Endometrium (tissue), 2 donors: ENCODE measurements around the gene KAT8.
"Not testable (repeated sequence)": the region's sequence is repeated elsewhere in the genome, so short reads cannot be mapped to it uniquely, and the experiment has no call there.

Source experiments
- FAIRE-seq: peaks from 2 replicates; lab custom pipeline; 2012; peaks lifted over from hg19 to GRCh38; lab: Jason Lieb, UNC
- donor health status: control.
- donor health status: control.

KAT8 gene

DNA sequence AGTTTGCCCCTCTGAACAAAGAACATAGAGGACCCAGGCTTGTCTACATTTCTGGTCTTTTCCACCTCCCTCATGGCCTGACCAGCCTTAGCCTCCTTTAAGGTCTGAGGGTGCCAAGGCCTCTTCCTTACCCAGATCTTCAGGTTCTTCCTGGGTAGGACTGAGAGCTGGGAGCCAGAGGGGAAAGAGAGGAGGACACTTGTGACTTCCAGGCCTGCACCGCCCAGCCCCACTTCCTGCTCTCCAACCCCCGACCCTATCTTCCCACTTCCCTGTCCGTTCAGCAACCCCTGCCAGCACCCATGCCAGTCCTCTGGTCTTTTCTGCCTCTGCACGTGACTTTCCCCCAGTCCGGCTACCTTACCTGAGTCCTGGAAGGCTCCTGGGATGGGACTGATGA lies 31.9 kb downstream of the KAT8 start:
- no peak for FAIRE-seq

DNA sequence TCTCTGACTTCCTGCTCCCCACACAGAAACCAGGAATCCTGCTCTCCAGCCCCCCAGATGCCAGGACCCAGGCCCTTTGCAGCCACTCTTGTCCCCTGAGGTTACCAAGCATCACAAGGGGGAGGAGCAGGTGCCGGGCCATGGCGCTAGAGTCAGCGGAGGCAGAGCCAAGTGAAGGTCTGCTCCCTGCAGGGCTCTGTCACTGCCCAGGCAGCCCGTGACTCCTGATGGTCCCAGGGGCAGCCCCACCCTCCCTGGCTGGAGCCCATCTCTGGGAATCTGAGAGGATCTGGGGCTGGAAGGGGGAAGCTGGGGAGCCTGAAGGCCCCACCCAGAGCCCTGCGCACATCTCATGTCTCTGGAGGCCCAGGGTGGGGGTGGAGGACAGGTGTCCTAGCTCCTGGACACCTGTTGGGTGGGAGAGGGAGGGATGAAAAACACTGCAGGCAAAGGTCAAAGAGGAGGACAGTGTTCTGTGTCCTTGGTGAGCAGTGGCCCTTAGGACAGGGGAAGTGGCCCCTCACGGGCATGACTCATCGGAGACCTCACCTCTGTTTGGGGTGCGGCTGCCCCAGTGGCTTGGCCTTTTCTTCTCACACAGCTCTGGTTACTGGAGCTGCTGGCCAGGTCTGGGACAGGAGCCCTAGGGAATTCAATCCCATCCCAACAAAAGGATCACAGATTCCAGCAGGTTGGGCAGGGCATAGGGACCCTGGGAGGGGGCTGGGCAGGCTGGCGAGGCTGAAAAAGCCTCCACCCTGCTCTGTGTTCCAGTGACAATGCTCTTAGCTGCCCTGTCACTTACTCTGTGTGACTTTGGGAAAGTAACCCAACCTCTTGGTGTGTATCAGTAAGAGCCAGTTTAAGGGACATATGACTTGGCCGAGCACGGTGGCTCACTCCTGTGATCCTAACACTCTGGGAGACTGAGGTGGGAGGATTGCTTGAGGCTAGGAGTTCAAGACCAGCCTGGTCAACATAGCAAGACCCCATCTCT lies 32.7 kb downstream of the KAT8 start, which contains the start of gene PRSS36:
Gene PRSS36 (minus strand): TSS at position 173 of the 997 bp plus-strand sequence. CDS start 31 bp downstream, at position 142.
- no peak for FAIRE-seq

DNA sequence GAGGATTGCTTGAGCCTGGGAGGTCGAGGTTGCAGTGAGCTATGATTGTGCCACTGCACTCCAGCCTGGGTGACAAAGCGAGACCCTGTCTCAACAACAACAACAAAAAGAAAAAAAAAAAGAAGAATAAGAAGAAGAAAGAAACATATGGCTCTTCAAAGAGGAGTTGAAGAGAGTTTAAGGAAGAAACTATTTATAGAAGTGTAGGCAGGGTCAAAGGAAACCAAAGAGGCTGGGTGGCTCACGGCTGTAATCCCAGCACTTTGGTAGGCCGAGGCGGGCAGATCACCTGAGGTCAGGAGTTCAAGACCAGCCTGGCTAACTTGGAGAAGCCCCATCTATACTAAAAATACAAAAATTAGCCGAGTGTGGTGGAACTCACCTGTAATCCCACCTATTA lies 33.5 kb downstream of the KAT8 start:
- FAIRE-seq, result not testable (repeated sequence)

DNA sequence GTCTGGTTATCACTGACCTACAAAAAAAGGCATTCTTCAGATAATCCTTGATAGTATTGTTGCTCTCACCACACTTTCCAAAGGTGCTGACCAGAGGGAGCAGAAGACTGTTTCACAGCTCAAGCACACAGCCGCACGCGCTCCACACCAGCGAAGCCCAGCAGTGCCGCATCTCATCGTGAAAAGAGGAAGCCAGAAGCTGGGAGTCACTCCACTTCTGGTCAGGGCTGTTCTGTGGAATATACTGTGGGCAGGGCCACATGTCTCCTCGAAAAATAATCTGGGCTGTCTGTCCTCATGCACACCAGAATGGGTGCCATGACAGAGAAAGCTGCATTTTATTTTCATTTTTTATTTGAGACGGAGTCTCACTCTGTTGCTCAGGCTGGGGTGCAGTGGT lies 39.7 kb downstream of the KAT8 start:
- FAIRE-seq, result no peak

DNA sequence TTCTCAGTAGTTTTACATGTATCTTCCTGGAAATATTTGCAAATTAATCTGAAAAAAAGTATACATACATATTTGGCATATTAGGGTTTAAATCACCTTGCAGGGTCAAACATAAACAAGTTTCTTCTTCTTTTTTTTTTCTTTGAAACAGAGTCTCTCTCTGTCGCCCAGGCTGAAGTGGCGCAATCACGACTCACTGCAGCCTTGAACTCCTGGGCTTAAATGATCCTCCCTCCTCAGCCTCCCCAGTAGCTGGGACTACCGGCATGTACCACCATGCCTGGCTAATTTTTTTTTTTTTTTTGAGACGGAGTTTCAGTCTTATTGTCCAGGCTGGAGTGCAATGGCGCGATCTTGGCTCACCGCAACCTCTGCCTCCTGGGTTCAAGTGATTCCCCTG lies 49.9 kb downstream of the KAT8 start:
- no peak for FAIRE-seq

DNA sequence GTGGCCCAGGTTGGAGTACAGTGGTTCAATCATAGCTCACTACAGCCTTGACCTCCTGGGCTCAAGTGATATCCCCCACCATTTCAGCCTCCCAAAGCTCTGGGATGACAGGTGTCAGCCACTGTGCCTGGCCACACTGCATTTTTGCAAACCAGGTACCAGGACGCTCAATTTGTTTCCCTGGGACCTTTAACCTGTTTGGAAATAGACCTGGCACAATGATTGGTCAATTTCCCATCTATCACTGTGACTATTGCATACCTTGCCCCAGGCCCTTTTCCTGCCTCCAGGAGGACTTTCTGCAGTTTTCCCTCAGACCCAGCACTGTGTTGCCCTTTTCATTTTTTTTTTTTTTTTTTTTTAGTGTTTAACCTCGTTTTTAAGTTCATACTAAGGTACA lies 51.4 kb downstream of the KAT8 start:
- FAIRE-seq, result no peak

DNA sequence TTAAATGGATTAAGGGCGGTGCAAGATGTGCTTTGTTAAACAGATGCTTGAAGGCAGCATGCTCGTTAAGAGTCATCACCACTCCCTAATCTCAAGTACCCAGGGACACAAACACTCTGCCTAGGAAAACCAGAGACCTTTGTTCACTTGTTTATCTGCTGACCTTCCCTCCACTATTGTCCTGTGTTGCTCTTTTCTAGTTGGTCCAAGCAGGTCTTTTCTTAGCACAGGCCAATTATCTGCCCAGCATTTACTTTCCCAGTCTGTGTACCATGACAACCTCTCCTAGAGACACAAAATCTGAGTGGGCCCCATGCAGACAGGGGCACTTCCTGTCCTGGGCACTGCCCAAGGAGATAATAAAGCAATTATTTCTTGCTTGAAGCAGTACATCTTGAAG lies 52.6 kb downstream of the KAT8 start:
- not testable (repeated sequence) for FAIRE-seq

DNA sequence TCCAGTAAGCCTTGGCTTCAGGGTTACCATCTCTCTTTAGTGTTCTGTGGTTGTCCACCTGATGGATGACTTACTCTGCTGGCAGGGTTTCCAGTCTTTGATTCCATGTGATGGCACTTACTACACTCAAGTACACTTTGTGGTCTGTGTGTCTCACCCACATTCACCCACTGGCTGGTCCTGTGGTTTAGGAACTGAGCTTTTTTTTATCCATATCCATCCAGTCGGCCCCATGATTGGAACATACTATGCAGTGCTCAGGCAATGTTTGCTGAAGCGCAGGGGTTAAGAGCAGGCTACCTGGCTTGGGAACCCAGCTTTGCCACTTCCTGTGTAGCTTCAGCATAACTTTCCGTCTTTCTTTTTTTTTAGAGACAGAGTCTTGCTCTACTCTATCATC lies 59.7 kb downstream of the KAT8 start:
- FAIRE-seq, result no peak

DNA sequence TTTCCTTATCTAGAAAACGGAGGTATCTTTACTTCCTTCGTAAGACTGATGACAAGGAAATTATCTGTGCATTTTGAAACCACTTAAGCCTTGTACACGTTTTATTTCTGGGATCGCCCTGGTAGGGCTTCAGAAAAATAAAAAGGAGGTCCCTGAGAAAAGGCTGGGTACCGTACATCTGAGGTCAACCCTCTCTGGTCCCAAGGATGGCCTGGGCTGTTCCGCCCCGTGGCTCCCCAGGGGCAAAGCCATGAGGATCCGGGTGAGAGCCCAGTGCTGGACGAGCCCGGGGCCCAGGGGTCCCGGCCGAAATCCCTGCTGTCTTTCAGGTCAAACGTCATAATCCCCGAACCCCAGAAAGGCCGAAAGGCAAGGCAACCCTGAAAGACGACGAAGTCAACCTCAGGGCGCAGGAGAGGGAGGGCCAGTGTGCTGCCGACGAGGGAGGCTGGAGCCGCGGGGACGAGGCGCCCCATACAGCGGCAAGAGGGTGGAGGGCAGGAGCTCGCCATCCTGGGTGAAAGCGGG lies 61.8 kb downstream of the KAT8 start:
- no peak for FAIRE-seq

DNA sequence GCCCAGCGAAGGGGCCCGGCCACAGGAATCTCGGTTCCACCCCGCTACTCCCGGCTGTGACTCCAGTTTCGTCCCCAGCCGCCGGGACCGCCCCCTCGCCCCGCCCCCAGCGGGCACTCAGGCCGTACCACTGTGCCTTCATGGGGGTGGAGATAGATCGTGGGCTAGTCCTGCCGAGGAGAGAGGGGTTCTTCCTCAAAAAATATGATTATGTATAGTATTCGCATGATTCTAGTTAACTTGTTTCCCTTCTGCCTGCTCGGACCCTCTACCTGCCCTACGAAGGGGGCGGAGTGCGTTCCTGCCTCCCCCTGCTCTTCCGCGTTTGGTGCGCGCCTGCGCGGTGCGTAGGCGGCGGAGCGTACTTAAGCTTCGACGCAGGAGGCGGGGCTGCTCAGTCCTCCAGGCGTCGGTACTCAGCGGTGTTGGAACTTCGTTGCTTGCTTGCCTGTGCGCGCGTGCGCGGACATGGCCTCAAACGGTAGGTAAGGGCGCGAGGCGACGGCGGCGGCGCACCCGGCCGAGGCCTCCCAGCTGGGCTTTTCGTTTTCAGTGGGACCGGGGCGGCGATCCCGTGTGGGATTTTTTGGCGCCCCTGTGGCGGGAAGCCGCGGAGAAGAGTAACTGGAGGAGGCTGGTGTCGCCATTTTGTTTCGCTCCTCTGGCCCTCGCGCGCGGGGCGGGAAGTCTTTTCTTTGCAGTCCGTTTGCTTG lies 62.4 kb downstream of the KAT8 start, which contains the start of gene FUS:
Gene FUS (plus strand): TSS at position 393 of the 713 bp plus-strand sequence. CDS start 76 bp downstream, at position 469.
- FAIRE-seq, result no peak
